GM23338 (cell line): ENCODE data around the gene CCDC32.

Experiments used
- EZH2 ChIP-seq: fragments of 200-600 bp; sonication (generic); IDR thresholded peaks from one replicate; pipeline ENCODE4 v1.8.0; 2017; ENCODE audit warnings: antibody characterized with exemption, mild to moderate bottlenecking, low read depth; ENCODE audit not compliant: unreplicated experiment
- EZH2phosphoT487 ChIP-seq: fragments of 200-600 bp; sonication (generic); IDR thresholded peaks from one replicate; pipeline ENCODE4 v1.8.1; 2018; ENCODE audit warnings: antibody characterized with exemption; ENCODE audit not compliant: unreplicated experiment
- POLR2AphosphoS5 ChIP-seq: IDR thresholded peaks from 2 replicates; pipeline ENCODE4 v1.6.1; 2016; ENCODE audit warnings: antibody characterized with exemption, low read depth
- REST ChIP-seq: IDR thresholded peaks from one replicate; pipeline ENCODE4 v1.6.1; 2018; ENCODE audit warnings: antibody characterized with exemption; ENCODE audit not compliant: unreplicated experiment
- ZNF114 ChIP-seq: fragments of 250-450 bp; sonication (Bioruptor Pico); IDR thresholded peaks from 2 replicates; pipeline ENCODE4 v1.5.0; 2020; ENCODE audit warnings: mild to moderate bottlenecking, moderate library complexity
- TF ChIP-seq, protein P1 (sequence below), 2 experiments: fragments of 200-600 bp in 1 of 2; sonication (generic) in 1 of 2; conservative IDR thresholded peaks; 2 replicates each; pipeline versions ENCODE4 v1.5.1 to v1.6.1; 2016 to 2017; ENCODE audit warnings: antibody characterized with exemption in 2 of 2, low read depth in 2 of 2, mild to moderate bottlenecking in 2 of 2, moderate library complexity in 1 of 2

GRCh38 chr15:40593165-40593564, 28.3 kb upstream of the CCDC32 start:
- TF ChIP-seq, protein P1, sequence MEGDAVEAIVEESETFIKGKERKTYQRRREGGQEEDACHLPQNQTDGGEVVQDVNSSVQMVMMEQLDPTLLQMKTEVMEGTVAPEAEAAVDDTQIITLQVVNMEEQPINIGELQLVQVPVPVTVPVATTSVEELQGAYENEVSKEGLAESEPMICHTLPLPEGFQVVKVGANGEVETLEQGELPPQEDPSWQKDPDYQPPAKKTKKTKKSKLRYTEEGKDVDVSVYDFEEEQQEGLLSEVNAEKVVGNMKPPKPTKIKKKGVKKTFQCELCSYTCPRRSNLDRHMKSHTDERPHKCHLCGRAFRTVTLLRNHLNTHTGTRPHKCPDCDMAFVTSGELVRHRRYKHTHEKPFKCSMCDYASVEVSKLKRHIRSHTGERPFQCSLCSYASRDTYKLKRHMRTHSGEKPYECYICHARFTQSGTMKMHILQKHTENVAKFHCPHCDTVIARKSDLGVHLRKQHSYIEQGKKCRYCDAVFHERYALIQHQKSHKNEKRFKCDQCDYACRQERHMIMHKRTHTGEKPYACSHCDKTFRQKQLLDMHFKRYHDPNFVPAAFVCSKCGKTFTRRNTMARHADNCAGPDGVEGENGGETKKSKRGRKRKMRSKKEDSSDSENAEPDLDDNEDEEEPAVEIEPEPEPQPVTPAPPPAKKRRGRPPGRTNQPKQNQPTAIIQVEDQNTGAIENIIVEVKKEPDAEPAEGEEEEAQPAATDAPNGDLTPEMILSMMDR (conservative IDR thresholded peaks at IDR 0.05; ENCODE audit: low read depth in 2 of 2) = no peak
- TF ChIP-seq EZH2 (no peak), POLR2AphosphoS5 (no peak), EZH2phosphoT487 (no peak), ZNF114 (CRISPR knock-in tag) (no peak), REST (no peak)
